A549 (cell line): ENCODE measurements around the gene MAD2L1. TPM values are rescaled to one million over a fixed set of nuclear protein-coding genes. Genes with fewer than 3 reads are reported as not detected.

Source experiments
- ATAC-seq, 2 experiments: fragments of 200-7000 bp in 1 of 2; fragments of >200 bp in 1 of 2; cut with Nextera tagmentation in 1 of 2; cut with Tn5 transposase in 1 of 2; 3 replicates each; pipeline versions ENCODE4 v1.8.0 to v1.9.1; 2018 to 2020; ENCODE audit warnings: mild to moderate bottlenecking in 1 of 2, moderate library complexity in 1 of 2
- CTCF ChIA-PET: fragments of 300-600 bp; sonication (Branson Sonifier 250); formaldehyde crosslinking; extraction: SDS; loops from one replicate; lab custom pipeline; 2021; ENCODE audit warnings: antibody characterized with exemption, inconsistent platforms; lab: Yijun Ruan, JAX
- POLR2A ChIA-PET: fragments of 350-600 bp; formaldehyde crosslinking; extraction: SDS; loops from one replicate; lab custom pipeline; 2021; ENCODE audit warnings: antibody characterized with exemption, inconsistent platforms; lab: Yijun Ruan, JAX
- DNase-seq, 2 experiments: peaks; one replicate each; pipeline versions ENCODE4 v3.0.0 to v3.0.0-alpha.2; 2011 to 2016; ENCODE audit warnings: low read depth in 1 of 2, low spot score in 1 of 2
- FAIRE-seq: peaks from 2 replicates; lab custom pipeline; 2011; peaks lifted over from hg19 to GRCh38; lab: Jason Lieb, UNC
- H3K27ac ChIP-seq, 2 experiments: fragments of >200 bp; sonication (Bioruptor Twin); formaldehyde crosslinking; 3 replicates each; pipeline ENCODE4 v1.5.1; 2016 to 2017
- H3K4me1 ChIP-seq: fragments of >200 bp; sonication (Bioruptor Twin); formaldehyde crosslinking; 3 replicates; pipeline ENCODE4 v1.6.1; 2016
- H3K4me2 ChIP-seq: fragments of >200 bp; sonication (Bioruptor Twin); formaldehyde crosslinking; 3 replicates; pipeline ENCODE4 v1.6.1; 2016
- H3K4me3 ChIP-seq: fragments of >200 bp; sonication (Bioruptor Twin); formaldehyde crosslinking; 3 replicates; pipeline ENCODE4 v1.5.1; 2016
- H3K9me3 ChIP-seq: fragments of >200 bp; sonication (Bioruptor Twin); formaldehyde crosslinking; 3 replicates; pipeline ENCODE4 v1.6.1; 2016
- BHLHE40 ChIP-seq: IDR thresholded peaks from 2 replicates; pipeline ENCODE4 v1.6.1; 2012; ENCODE audit warnings: low read depth, low read length, inconsistent platforms
- CBX8 ChIP-seq: fragments of 200-600 bp; sonication (generic); IDR thresholded peaks from 2 replicates; pipeline ENCODE4 v1.6.1; 2016
- CEBPB ChIP-seq, 2 experiments: fragments of >200 bp in 1 of 2; sonication (Bioruptor Twin) in 1 of 2; formaldehyde crosslinking in 1 of 2; IDR thresholded peaks; 2 replicates each; pipeline ENCODE4 v1.6.1; 2012 to 2016
- CHD4 ChIP-seq: fragments of 200-600 bp; sonication (generic); IDR thresholded peaks from 2 replicates; pipeline ENCODE4 v1.6.1; 2016; ENCODE audit warnings: antibody characterized with exemption, mild to moderate bottlenecking, borderline replicate concordance
- CTCF ChIP-seq: fragments of >200 bp; sonication (Bioruptor Twin); formaldehyde crosslinking; IDR thresholded peaks from 3 replicates; pipeline ENCODE4 v1.5.1; 2016
- E2F6 ChIP-seq: IDR thresholded peaks from 2 replicates; pipeline ENCODE4 v1.6.1; 2012; ENCODE audit warnings: low read depth, borderline replicate concordance
- HOXB13 ChIP-seq: fragments of 250-450 bp; sonication (Bioruptor Pico); IDR thresholded peaks from 2 replicates; pipeline ENCODE4 v1.5.0; 2020; ENCODE audit warnings: low read depth, mild to moderate bottlenecking, moderate library complexity
- HOXB5 ChIP-seq: fragments of 250-450 bp; sonication (Bioruptor Pico); IDR thresholded peaks from 2 replicates; pipeline ENCODE4 v1.5.0; 2020; ENCODE audit warnings: mild to moderate bottlenecking, moderate library complexity
- JUNB ChIP-seq: fragments of >200 bp; sonication (Bioruptor Twin); formaldehyde crosslinking; IDR thresholded peaks from 2 replicates; pipeline ENCODE4 v1.6.1; 2016
- MAFK ChIP-seq: fragments of 450-650 bp; IDR thresholded peaks from 2 replicates; pipeline ENCODE4 v1.6.1; 2014; ENCODE audit not compliant: partially characterized antibody
- MAZ ChIP-seq: fragments of 150-350 bp; IDR thresholded peaks from 2 replicates; pipeline ENCODE4 v1.6.1; 2014; ENCODE audit warnings: antibody characterized with exemption, low read depth, low read length, borderline replicate concordance
- MYC ChIP-seq: IDR thresholded peaks from 2 replicates; pipeline ENCODE4 v1.6.1; 2012; ENCODE audit warnings: mild to moderate bottlenecking, inconsistent platforms, low read length, improper control_type of control experiment, borderline replicate concordance
- NFE2L2 ChIP-seq: fragments of 150-350 bp; conservative IDR thresholded peaks from 2 replicates; pipeline ENCODE4 v1.6.1; 2014; ENCODE audit warnings: low read length
- NR3C1 ChIP-seq: fragments of >200 bp; sonication (Bioruptor Twin); formaldehyde crosslinking; IDR thresholded peaks from 3 replicates; pipeline ENCODE4 v1.6.1; 2017
- PBX3 ChIP-seq: IDR thresholded peaks from 2 replicates; pipeline ENCODE4 v1.6.1; 2012
- PHF8 ChIP-seq: fragments of 200-600 bp; sonication (generic); IDR thresholded peaks from 2 replicates; pipeline ENCODE4 v1.6.1; 2016; ENCODE audit warnings: low read depth, mild to moderate bottlenecking, antibody characterized with exemption, moderate library complexity, borderline replicate concordance
- RAD21 ChIP-seq, 2 experiments: fragments of >200 bp in 1 of 2; sonication (Bioruptor Twin) in 1 of 2; formaldehyde crosslinking in 1 of 2; IDR thresholded peaks in 1 of 2; conservative IDR thresholded peaks in 1 of 2; 2 replicates in 1 of 2; 3 replicates in 1 of 2; pipeline ENCODE4 v1.6.1; 2012 to 2018; ENCODE audit warnings: inconsistent platforms in 1 of 2
- RARB ChIP-seq: fragments of 250-450 bp; sonication (Bioruptor Pico); IDR thresholded peaks from 2 replicates; pipeline ENCODE4 v1.8.0; 2021; ENCODE audit warnings: mild to moderate bottlenecking, moderate library complexity
- SMC3 ChIP-seq: fragments of >200 bp; sonication (Bioruptor Twin); formaldehyde crosslinking; IDR thresholded peaks from 3 replicates; pipeline ENCODE4 v1.6.1; 2018; ENCODE audit warnings: inconsistent platforms
- TFCP2L1 ChIP-seq: fragments of 250-450 bp; sonication (Bioruptor Pico); IDR thresholded peaks from 2 replicates; pipeline ENCODE4 v1.5.0; 2021; ENCODE audit warnings: mild to moderate bottlenecking
- TP53 ChIP-seq: fragments of 250-450 bp; sonication (Bioruptor Pico); IDR thresholded peaks from 2 replicates; pipeline ENCODE4 v1.5.0; 2021; ENCODE audit warnings: mild to moderate bottlenecking, moderate library complexity
- ZNF302 ChIP-seq: fragments of 250-450 bp; sonication (Bioruptor Pico); IDR thresholded peaks from 2 replicates; pipeline ENCODE4 v1.9.0; 2021; ENCODE audit warnings: inconsistent platforms, mild to moderate bottlenecking, moderate library complexity
- WGBS: methylation state at CpG from one replicate; pipeline ENCODE4 v1.1.6; 2017; ENCODE audit errors: missing lambda C conversion rate; 5-methylcytosine and 5-hydroxymethylcytosine counted together
- polyA plus RNA-seq, 4 experiments: library from polyadenylated mRNA; depleted of rRNA in 3 of 4; stranded (reverse); fragments of >200 nt; fragmentation: RNase III in 1 of 4; extraction: RNeasy Plus Mini Kit Qiagen cat#74134 plus additional on column Dnase treatment in 1 of 4; gene quantifications; 2 replicates in 3 of 4; 3 replicates in 1 of 4; pipeline ENCODE4 v1.2.3, GENCODE V29; 2011 to 2017

The MAD2L1 gene
- polyA plus RNA-seq, 2 of the 4 experiments (the other 2 are of a cell fraction), result 65.3 to 77.8 TPM

GRCh38 chr4:120078216-120078615 lies 11.6 kb upstream of the MAD2L1 start:
- TF ChIP-seq CTCF (no peak), HOXB13 (CRISPR knock-in tag) (no peak), PHF8 (no peak), RARB (CRISPR knock-in tag) (no peak), E2F6 (no peak), TP53 (CRISPR knock-in tag) (no peak), PBX3 (no peak), MAZ (no peak), NFE2L2 (no peak), CEBPB (IDR thresholded peaks at IDR 0.05) (no peak), MAFK (no peak), JUNB (no peak), MYC (no peak), BHLHE40 (no peak), TFCP2L1 (CRISPR knock-in tag) (no peak), NR3C1 (no peak), ZNF302 (CRISPR knock-in tag) (no peak), CHD4 (no peak)
- Histone ChIP-seq H3K4me2 (no peak overlapping the region), H3K4me3 (no peak overlapping the region), H3K4me1 (no peaks in the 10 kb centered on the region), H3K9me3 (no peaks in the 10 kb centered on the region), H3K27ac (no peak overlapping the region)
- POLR2A ChIA-PET, result interaction anchor here (0.6 kb wide), 1 partner anchor 42 kb away, joined by 3 read pairs; no protein-coding TSS in a partner anchor
- CTCF ChIA-PET, result no interaction called here
- ATAC-seq (no peak), DNase-seq (no peak), FAIRE-seq (no peak)
- 86% methylated on average over 1 of the region's 1 CpG for WGBS

- ATAC-seq (no peak), FAIRE-seq (no peak), DNase-seq (peak; percentile 11 to 69)
- Histone ChIP-seq H3K4me3 (no peak overlapping the region), H3K4me1 (peaks cover 5% of the 10 kb centered on the region; the same call in 1 of the 3 replicates), H3K27ac (no peak overlapping the region), H3K9me3 (no peaks in the 10 kb centered on the region)
- CTCF ChIA-PET, result interaction anchor here (0.7 kb wide), 1 partner anchor 9 kb away, joined by 4 read pairs; no protein-coding TSS in a partner anchor
- TF ChIP-seq HOXB5 (CRISPR knock-in tag), result no peak
- TF ChIP-seq NFE2L2, result no peak
- TF ChIP-seq RAD21 (conservative IDR thresholded peaks at IDR 0.05 in 1 of 2, IDR thresholded peaks at IDR 0.05 in 1 of 2), result peak; percentile 58 to 69
- TF ChIP-seq SMC3, result peak; percentile 47; the same call in 2 of the 3 replicates
- TF ChIP-seq CTCF, result peak; percentile 64
- no peak for TF ChIP-seq CBX8
- TF ChIP-seq, all 56 proteins: peak for 3
- H3K4me2 ChIP-seq, result peak overlapping the region; percentile 16; the same call in 1 of the 3 replicates
- WGBS, result 34% methylated on average over 11 of the region's 11 CpGs
- POLR2A ChIA-PET, result no interaction called here
Observed at GRCh38 chr4:120071192-120071795, 4.6 kb upstream of the MAD2L1 start.
